HepG2 (cell line): ENCODE results near the gene HERC5. TPM values are rescaled to one million over a fixed set of nuclear protein-coding genes. Genes with fewer than 3 reads are reported as not detected.

Source experiments
- ATAC-seq: fragments of 200-7000 bp; cut with Tn5 transposase; 3 replicates; pipeline ENCODE4 v1.9.1; 2020; ENCODE audit warnings: mild to moderate bottlenecking, moderate library complexity
- BruUV-seq: library from RNA; stranded (reverse); fragments of 400-500 nt; replicated peaks from 2 replicates; lab custom pipeline; 2021; lab: Mats Ljungman, UMichigan
- CTCF ChIA-PET: fragments of 300-600 bp; formaldehyde crosslinking; extraction: SDS; loops from one replicate; lab custom pipeline; 2021; ENCODE audit warnings: low total read pairs, inconsistent platforms, low intra/inter-chr PET ratio; lab: Yijun Ruan, JAX
- POLR2A ChIA-PET: fragments of 350-600 bp; sonication (Branson Sonifier 250); formaldehyde crosslinking; loops from one replicate; lab custom pipeline; 2020; ENCODE audit warnings: antibody characterized with exemption, inconsistent platforms; lab: Yijun Ruan, JAX
- DNase-seq: peaks from one replicate; pipeline ENCODE4 v3.0.0-alpha.2; 2015; ENCODE audit warnings: low spot score
- FAIRE-seq: peaks from 3 replicates; lab custom pipeline; 2011; peaks lifted over from hg19 to GRCh38; lab: Jason Lieb, UNC
- H2AFZ ChIP-seq: one replicate; pipeline ENCODE4 v1.6.1; 2011; ENCODE audit warnings: low read length, inconsistent platforms
- H3K27ac ChIP-seq: fragments of 300-600 bp; 3 replicates; pipeline ENCODE4 v1.8.0; 2011; ENCODE audit warnings: mixed run types, mild to moderate bottlenecking, mixed read lengths, low read length, inconsistent platforms; ENCODE audit not compliant: insufficient read depth; ENCODE audit errors: extremely low read length
- H3K27me3 ChIP-seq, 2 experiments: fragments of 200-600 bp in 1 of 2; 2 replicates in 1 of 2; 3 replicates in 1 of 2; pipeline versions ENCODE4 v1.6.0 to v1.8.0; 2011; ENCODE audit warnings: low read length in 2 of 2, mild to moderate bottlenecking in 2 of 2, moderate library complexity in 2 of 2, inconsistent platforms in 1 of 2; ENCODE audit not compliant: insufficient read depth in 2 of 2, control insufficient read depth in 1 of 2
- H3K36me3 ChIP-seq, 2 experiments: fragments of 200-600 bp in 1 of 2; replicated peaks in 1 of 2; 2 replicates in 1 of 2; 3 replicates in 1 of 2; pipeline versions ENCODE4 v1.5.1 to v1.8.0; 2011; ENCODE audit warnings: low read length in 2 of 2, inconsistent platforms in 1 of 2; ENCODE audit not compliant: insufficient read depth in 2 of 2, control insufficient read depth in 1 of 2
- H3K4me1 ChIP-seq: 2 replicates; pipeline ENCODE4 v1.5.1; 2012; ENCODE audit warnings: low read length, inconsistent platforms; ENCODE audit not compliant: insufficient read depth
- H3K4me2 ChIP-seq: 2 replicates; pipeline ENCODE4 v1.6.0; 2011; ENCODE audit warnings: low read depth, low read length, inconsistent platforms
- H3K4me3 ChIP-seq, 3 experiments: fragments of 200-600 bp in 1 of 3; sonication (generic), shearing (Covaris generic) in 1 of 3; replicated peaks in 1 of 3; 2 replicates each; pipeline ENCODE4 v1.5.1; 2011 to 2016; ENCODE audit warnings: low read length in 3 of 3, inconsistent platforms in 2 of 3, low read depth in 2 of 3, mild to moderate bottlenecking in 2 of 3, control low read depth in 1 of 3, mixed read lengths in 1 of 3; ENCODE audit not compliant: insufficient read depth in 1 of 3
- H3K79me2 ChIP-seq: one replicate; pipeline ENCODE4 v1.6.1; 2011; ENCODE audit warnings: low read length, inconsistent platforms; ENCODE audit not compliant: insufficient read depth
- H3K9ac ChIP-seq: 2 replicates; pipeline ENCODE4 v1.6.0; 2011; ENCODE audit warnings: mild to moderate bottlenecking, low read depth, low read length, inconsistent platforms; ENCODE audit not compliant: insufficient read depth
- H3K9me3 ChIP-seq: 2 replicates; pipeline ENCODE4 v1.5.1; 2012; ENCODE audit warnings: mild to moderate bottlenecking, low read length
- H4K20me1 ChIP-seq: 2 replicates; pipeline ENCODE4 v1.6.0; 2011; ENCODE audit warnings: inconsistent platforms, mild to moderate bottlenecking, low read length, moderate library complexity; ENCODE audit not compliant: insufficient read depth
- DNMT1 ChIP-seq: sonication (generic); formaldehyde crosslinking; IDR thresholded peaks from 2 replicates; pipeline ENCODE4 v1.5.1; 2020; ENCODE audit warnings: mild to moderate bottlenecking, missing genetic modification reagents
- EZH2 ChIP-seq: conservative IDR thresholded peaks from 2 replicates; pipeline ENCODE4 v1.6.1; 2012; ENCODE audit warnings: mild to moderate bottlenecking, low read depth, low read length, moderate library complexity
- GTF2F1 ChIP-seq: fragments of 150-350 bp; IDR thresholded peaks from 2 replicates; pipeline ENCODE4 v1.6.1; 2014; ENCODE audit warnings: low read length
- IKZF1 ChIP-seq: fragments of 450-650 bp; IDR thresholded peaks from 2 replicates; pipeline ENCODE4 v1.7.1; 2016
- KDM1A ChIP-seq: IDR thresholded peaks from 2 replicates; pipeline ENCODE4 v1.6.1; 2016; ENCODE audit warnings: missing compliant biosample characterization
- MATR3 ChIP-seq: sonication (generic); formaldehyde crosslinking; IDR thresholded peaks from 2 replicates; pipeline ENCODE4 v1.4.0; 2020; ENCODE audit warnings: missing genetic modification reagents
- MNT ChIP-seq: fragments of 450-650 bp; IDR thresholded peaks from 2 replicates; pipeline ENCODE4 v1.6.1; 2016
- NAIF1 ChIP-seq: sonication (generic); formaldehyde crosslinking; IDR thresholded peaks from 2 replicates; pipeline ENCODE4 v1.5.0; 2020; ENCODE audit warnings: mild to moderate bottlenecking, missing genetic modification reagents, borderline replicate concordance
- NFIB ChIP-seq: sonication (generic); formaldehyde crosslinking; IDR thresholded peaks from 2 replicates; pipeline ENCODE4 v1.9.0; 2021; ENCODE audit warnings: missing genetic modification reagents, mild to moderate bottlenecking, borderline replicate concordance
- SMYD3 ChIP-seq: sonication (generic); formaldehyde crosslinking; IDR thresholded peaks from 2 replicates; pipeline ENCODE4 v1.8.1; 2023; ENCODE audit warnings: mild to moderate bottlenecking, missing genetic modification reagents
- THAP8 ChIP-seq: sonication (generic); formaldehyde crosslinking; IDR thresholded peaks from 2 replicates; pipeline ENCODE4 v1.5.1; 2020; ENCODE audit warnings: missing genetic modification reagents, mild to moderate bottlenecking, borderline replicate concordance
- ZMYM4 ChIP-seq: sonication (generic); formaldehyde crosslinking; IDR thresholded peaks from 2 replicates; pipeline ENCODE4 v1.8.1; 2023; ENCODE audit warnings: mild to moderate bottlenecking, missing genetic modification reagents
- ZNF639 ChIP-seq: conservative IDR thresholded peaks from 2 replicates; pipeline ENCODE4 v1.6.1; 2018; ENCODE audit warnings: missing genetic modification reagents
- ZNF720 ChIP-seq: sonication (generic); formaldehyde crosslinking; IDR thresholded peaks from 2 replicates; pipeline ENCODE4 v1.4.0; 2020; ENCODE audit warnings: missing genetic modification reagents
- ZNF841 ChIP-seq: sonication (generic); formaldehyde crosslinking; IDR thresholded peaks from 2 replicates; pipeline ENCODE4 v1.8.1; 2023; ENCODE audit warnings: missing genetic modification reagents, borderline replicate concordance
- WGBS: methylation state at CpG from one replicate; pipeline ENCODE4 v1.1.6; 2017; ENCODE audit warnings: low lambda C conversion rate; 5-methylcytosine and 5-hydroxymethylcytosine counted together
- in situ Hi-C: cut with HindIII; loops from 2 replicates; pipeline ENCODE4 v1.10.0; 2017; ENCODE audit warnings: low pct_unique_long_range_greater_than_20kb; ENCODE audit not compliant: extremely low pct_ligation_motif_present
- intact Hi-C: fragments of 100-400 bp; cut with micrococcal nuclease; formaldehyde crosslinking; loops from one replicate; pipeline ENCODE4 v1.10.0; 2022; ENCODE audit not compliant: unreplicated experiment
- polyA plus RNA-seq, 8 experiments: library from polyadenylated mRNA; depleted of rRNA in 3 of 8; stranded (reverse) in 7 of 8; unstranded in 1 of 8; fragments of >200 nt; fragmentation: Illumina TruSeq in 4 of 8; extraction: Trizol in 4 of 8; gene quantifications; 2 replicates each; pipeline versions ENCODE4 v1.2.1 to v1.2.3, GENCODE V29; 2011 to 2016; ENCODE audit warnings: low read depth in 4 of 8, missing spikeins in 1 of 8, mixed read lengths in 1 of 8; ENCODE audit not compliant: insufficient read depth in 1 of 8
- total RNA-seq, 5 experiments: library from RNA; depleted of rRNA; stranded (reverse); fragments of >200 nt; fragmentation: Illumina TruSeq; extraction: Trizol; gene quantifications; 2 replicates each; pipeline ENCODE4 v1.2.3, GENCODE V29; 2016; ENCODE audit warnings: low read depth in 1 of 5
- TF ChIP-seq, protein P1 (sequence below): sonication (generic); formaldehyde crosslinking; IDR thresholded peaks from 2 replicates; pipeline ENCODE4 v1.4.0; 2020; ENCODE audit warnings: missing genetic modification reagents, borderline replicate concordance

The HERC5 gene
- total and polyA plus RNA-seq, 2 of the 13 experiments (the other 11 are each of a cell fraction or from before 2014, with no cell fraction given) = 0.13 to 0.33 TPM

GRCh38 chr4:88549815-88550214 lies 92.9 kb downstream of the HERC5 start:
- Histone ChIP-seq H4K20me1 (no peaks in the 10 kb centered on the region), H3K27ac (no peak overlapping the region), H3K9me3 (no peaks in the 10 kb centered on the region), H3K27me3 (no peaks in the 10 kb centered on the region), H3K9ac (no peak overlapping the region), H3K79me2 (no peaks in the 10 kb centered on the region), H3K4me1 (no peaks in the 10 kb centered on the region), H3K36me3 (no peaks in the 10 kb centered on the region), H3K4me3 (no peak overlapping the region), H3K4me2 (no peak overlapping the region), H2AFZ (no peak overlapping the region)
- FAIRE-seq (no peak), DNase-seq (no peak), ATAC-seq (no peak)
- POLR2A ChIA-PET = no interaction called here
- in situ Hi-C loops (loop anchor here (25.0 kb wide), 1 partner anchor 262 kb away; no protein-coding TSS in a partner anchor), intact Hi-C loops (no loop called here)
- CTCF ChIA-PET = no interaction called here
- WGBS = 41% methylated on average over 7 of the region's 7 CpGs
- BruUV-seq = no TSS peak
- TF ChIP-seq KDM1A (CRISPR knock-in tag) (no peak), ZNF841 (no peak), NFIB (CRISPR knock-in tag) (no peak), IKZF1 (no peak), ZNF720 (CRISPR knock-in tag) (no peak), THAP8 (no peak), NAIF1 (no peak), DNMT1 (CRISPR knock-in tag) (no peak), ZNF639 (CRISPR knock-in tag) (no peak), SMYD3 (CRISPR knock-in tag) (no peak), GTF2F1 (no peak), ZMYM4 (CRISPR knock-in tag) (no peak), MNT (no peak), MATR3 (CRISPR knock-in tag) (no peak), EZH2 (no peak)
- TF ChIP-seq, protein P1, sequence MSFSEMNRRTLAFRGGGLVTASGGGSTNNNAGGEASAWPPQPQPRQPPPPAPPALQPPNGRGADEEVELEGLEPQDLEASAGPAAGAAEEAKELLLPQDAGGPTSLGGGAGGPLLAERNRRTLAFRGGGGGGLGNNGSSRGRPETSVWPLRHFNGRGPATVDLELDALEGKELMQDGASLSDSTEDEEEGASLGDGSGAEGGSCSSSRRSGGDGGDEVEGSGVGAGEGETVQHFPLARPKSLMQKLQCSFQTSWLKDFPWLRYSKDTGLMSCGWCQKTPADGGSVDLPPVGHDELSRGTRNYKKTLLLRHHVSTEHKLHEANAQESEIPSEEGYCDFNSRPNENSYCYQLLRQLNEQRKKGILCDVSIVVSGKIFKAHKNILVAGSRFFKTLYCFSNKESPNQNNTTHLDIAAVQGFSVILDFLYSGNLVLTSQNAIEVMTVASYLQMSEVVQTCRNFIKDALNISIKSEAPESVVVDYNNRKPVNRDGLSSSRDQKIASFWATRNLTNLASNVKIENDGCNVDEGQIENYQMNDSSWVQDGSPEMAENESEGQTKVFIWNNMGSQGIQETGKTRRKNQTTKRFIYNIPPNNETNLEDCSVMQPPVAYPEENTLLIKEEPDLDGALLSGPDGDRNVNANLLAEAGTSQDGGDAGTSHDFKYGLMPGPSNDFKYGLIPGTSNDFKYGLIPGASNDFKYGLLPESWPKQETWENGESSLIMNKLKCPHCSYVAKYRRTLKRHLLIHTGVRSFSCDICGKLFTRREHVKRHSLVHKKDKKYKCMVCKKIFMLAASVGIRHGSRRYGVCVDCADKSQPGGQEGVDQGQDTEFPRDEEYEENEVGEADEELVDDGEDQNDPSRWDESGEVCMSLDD = no peak
